Measurements from ENCODE around the gene PLD4. TPM values are rescaled to one million over a fixed set of nuclear protein-coding genes. Genes with fewer than 3 reads are reported as not detected.

Gene PLD4
- total RNA-seq, 6 experiments from 2014 or later = 0.05 to 0.18 (median 0.11) TPM

DNA sequence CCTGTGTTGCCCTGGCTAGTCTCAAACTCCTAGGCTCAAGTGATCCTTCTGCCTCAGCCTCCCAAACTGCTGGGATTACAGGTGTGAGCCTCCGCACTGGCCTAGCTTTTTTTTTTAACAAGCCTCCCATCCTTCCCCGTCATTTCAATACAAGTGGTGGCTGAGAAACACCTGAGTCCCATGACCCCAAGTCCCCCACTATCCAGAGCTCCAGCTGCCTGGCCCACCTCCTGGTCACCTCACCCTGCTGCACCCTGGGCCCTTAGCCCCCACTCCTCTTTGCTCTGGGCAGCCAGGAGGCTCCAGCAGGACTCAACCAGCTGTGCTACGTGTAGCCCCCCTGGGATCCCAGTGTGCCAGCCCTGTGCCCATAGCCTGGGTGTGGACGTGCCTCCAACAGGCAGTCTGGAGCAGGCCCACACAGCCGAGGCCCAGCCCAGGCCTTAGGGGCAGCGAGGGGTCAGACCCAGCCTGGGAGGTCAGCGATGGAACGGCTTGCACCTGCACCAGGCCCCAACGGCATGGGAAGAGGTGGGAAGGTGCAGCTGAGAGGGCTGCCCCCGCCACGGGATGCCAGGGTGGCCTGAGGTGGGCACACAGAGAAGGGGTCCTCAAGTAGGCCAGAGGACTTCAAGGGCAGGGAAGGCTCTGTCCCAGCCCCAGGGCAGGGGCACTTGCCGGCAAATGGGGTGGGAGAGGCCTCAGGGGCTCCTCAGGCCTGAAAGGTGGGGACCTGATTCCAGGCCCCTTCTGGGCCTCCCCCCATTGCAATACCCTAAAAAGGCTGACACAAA, 47.0 kb downstream of the PLD4 start:
- H3K4me1 Mint-ChIP-seq (ENCODE audit: low read depth) = peaks cover 65% of the 10 kb centered on the region
- H3K27ac Mint-ChIP-seq = peak overlapping the region; percentile 87
- no peaks in the 10 kb centered on the region for H3K36me3 Mint-ChIP-seq (ENCODE audit: low read depth)
- no peak overlapping the region for H3K4me3 Mint-ChIP-seq
- DNase-seq = no peak
- no peaks in the 10 kb centered on the region for H3K9me3 Mint-ChIP-seq
- no peaks in the 10 kb centered on the region for H3K27me3 Mint-ChIP-seq (ENCODE audit: insufficient read depth)
- TF ChIP-seq, protein P1, sequence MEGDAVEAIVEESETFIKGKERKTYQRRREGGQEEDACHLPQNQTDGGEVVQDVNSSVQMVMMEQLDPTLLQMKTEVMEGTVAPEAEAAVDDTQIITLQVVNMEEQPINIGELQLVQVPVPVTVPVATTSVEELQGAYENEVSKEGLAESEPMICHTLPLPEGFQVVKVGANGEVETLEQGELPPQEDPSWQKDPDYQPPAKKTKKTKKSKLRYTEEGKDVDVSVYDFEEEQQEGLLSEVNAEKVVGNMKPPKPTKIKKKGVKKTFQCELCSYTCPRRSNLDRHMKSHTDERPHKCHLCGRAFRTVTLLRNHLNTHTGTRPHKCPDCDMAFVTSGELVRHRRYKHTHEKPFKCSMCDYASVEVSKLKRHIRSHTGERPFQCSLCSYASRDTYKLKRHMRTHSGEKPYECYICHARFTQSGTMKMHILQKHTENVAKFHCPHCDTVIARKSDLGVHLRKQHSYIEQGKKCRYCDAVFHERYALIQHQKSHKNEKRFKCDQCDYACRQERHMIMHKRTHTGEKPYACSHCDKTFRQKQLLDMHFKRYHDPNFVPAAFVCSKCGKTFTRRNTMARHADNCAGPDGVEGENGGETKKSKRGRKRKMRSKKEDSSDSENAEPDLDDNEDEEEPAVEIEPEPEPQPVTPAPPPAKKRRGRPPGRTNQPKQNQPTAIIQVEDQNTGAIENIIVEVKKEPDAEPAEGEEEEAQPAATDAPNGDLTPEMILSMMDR (IDR thresholded peaks at IDR 0.05) = no peak

- TF ChIP-seq, protein P1 (IDR thresholded peaks at IDR 0.05) = no peak; the same call in 1 of the 2 replicates
- no peak for DNase-seq
- H3K27me3 Mint-ChIP-seq (ENCODE audit: insufficient read depth) = no peaks in the 10 kb centered on the region
- H3K36me3 Mint-ChIP-seq (ENCODE audit: low read depth) = no peaks in the 10 kb centered on the region
- peak overlapping the region; percentile 87 for H3K27ac Mint-ChIP-seq
- H3K9me3 Mint-ChIP-seq = no peaks in the 10 kb centered on the region
- peaks cover 66% of the 10 kb centered on the region for H3K4me1 Mint-ChIP-seq (ENCODE audit: low read depth)
- H3K4me3 Mint-ChIP-seq = no peak overlapping the region
These were observed 47.8 kb downstream of the PLD4 start for GRCh38 chr14:104972301-104973134.

GRCh38 chr14:104973135-104973384, 48.4 kb downstream of the PLD4 start:
- Mint-ChIP-seq H3K4me3 (peak overlapping the region; percentile 50), H3K36me3 (ENCODE audit: low read depth) (no peaks in the 10 kb centered on the region), H3K4me1 (ENCODE audit: low read depth) (peaks cover 64% of the 10 kb centered on the region), H3K27ac (peak overlapping the region; percentile 87), H3K27me3 (ENCODE audit: insufficient read depth) (no peaks in the 10 kb centered on the region), H3K9me3 (no peaks in the 10 kb centered on the region)
- peak; percentile 95 for DNase-seq
- TF ChIP-seq, protein P1 (IDR thresholded peaks at IDR 0.05) = no peak

GRCh38 chr14:104973385-104974145, 48.9 kb downstream of the PLD4 start:
- Mint-ChIP-seq H3K36me3 (ENCODE audit: low read depth) (no peaks in the 10 kb centered on the region), H3K27me3 (ENCODE audit: insufficient read depth) (no peaks in the 10 kb centered on the region), H3K4me1 (ENCODE audit: low read depth) (peaks cover 59% of the 10 kb centered on the region), H3K27ac (peak overlapping the region; percentile 87), H3K9me3 (no peaks in the 10 kb centered on the region), H3K4me3 (peak overlapping the region; percentile 57)
- TF ChIP-seq, protein P1 (IDR thresholded peaks at IDR 0.05) = no peak
- DNase-seq = peak; percentile 75

DNA sequence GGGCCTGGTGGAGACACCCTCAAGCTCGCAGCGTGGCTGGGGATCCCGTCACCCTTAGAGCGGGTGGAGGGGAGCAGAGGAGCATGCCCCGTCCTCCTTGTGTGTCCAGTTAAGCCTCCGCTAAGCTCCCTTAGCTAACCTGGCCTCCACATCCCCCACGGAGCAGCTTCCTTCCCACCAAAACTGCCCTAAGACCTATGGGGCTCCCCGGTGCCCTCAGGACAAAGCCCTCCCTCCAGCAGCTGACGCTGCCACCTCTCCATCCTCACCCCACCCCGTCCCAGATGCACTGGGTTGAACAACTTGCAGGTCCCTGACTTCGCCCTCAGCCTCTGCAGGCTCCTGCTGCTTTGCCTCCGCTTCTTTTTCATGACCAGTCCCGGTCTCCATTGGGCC, 49.5 kb downstream of the PLD4 start:
- TF ChIP-seq, protein P1 (IDR thresholded peaks at IDR 0.05) = no peak
- DNase-seq = no peak
- Mint-ChIP-seq H3K4me3 (peak overlapping the region; percentile 57), H3K27ac (peak overlapping the region; percentile 87), H3K27me3 (ENCODE audit: insufficient read depth) (no peaks in the 10 kb centered on the region), H3K4me1 (ENCODE audit: low read depth) (peaks cover 53% of the 10 kb centered on the region), H3K9me3 (no peaks in the 10 kb centered on the region), H3K36me3 (ENCODE audit: low read depth) (no peaks in the 10 kb centered on the region)
